ENCODE results near the gene STYK1. TPM values are rescaled to one million over a fixed set of nuclear protein-coding genes. Genes with fewer than 3 reads are reported as not detected.

STYK1 gene
- total and polyA plus RNA-seq, 10 of the 15 experiments (the other 5 are each of a cell fraction or from before 2014, with no cell fraction given) = 0.62 to 1.2 (median 0.82) TPM; not detected in 1

- ChIA-PET SMC1A (ENCODE audit: uncharacterized antibody, unreplicated experiment) (no interaction called here), CTCF (no interaction called here), RAD21 (ENCODE audit: unreplicated experiment) (no interaction called here), POLR2A (interaction anchor here (0.5 kb wide), 1 partner anchor 14 kb away, joined by 6 read pairs; no protein-coding TSS in a partner anchor)
- DNase-seq (ENCODE audit: low read depth, low spot score) = no peak
- intact Hi-C loops (cut with micrococcal nuclease; ENCODE audit: unreplicated experiment) (no loop called here), in situ Hi-C loops (cut with MboI) (no loop called here)
- no peak overlapping the region for H3K4me2 ChIP-seq (ENCODE audit: control insufficient read depth, insufficient read depth)
- WGBS (ENCODE audit: insufficient coverage, insufficient replicate concordance, low lambda C conversion rate, missing lambda C conversion rate) = 78% methylated on average over 4 of the region's 4 CpGs
- no peak for ATAC-seq
- H3K4me3 ChIP-seq = no peak overlapping the region
- no peaks in the 10 kb centered on the region for H3K4me1 ChIP-seq (ENCODE audit: control insufficient read depth, insufficient read depth, low read length)
- FAIRE-seq = no peak
- no peaks in the 10 kb centered on the region for H3K27me3 ChIP-seq (replicated peaks in 1 of 2; ENCODE audit: control insufficient read depth in 2 of 2, insufficient read depth in 2 of 2, low read length in 1 of 2)
- no peak for TF ChIP-seq MYB (IDR thresholded peaks at IDR 0.05; ENCODE audit: borderline replicate concordance, low read depth, low read length)
- TF ChIP-seq PRDM15 (CRISPR knock-in tag; IDR thresholded peaks at IDR 0.05) = no peak
- TF ChIP-seq TAF1 (IDR thresholded peaks at IDR 0.05; ENCODE audit: borderline replicate concordance, low read depth, low read length) = no peak
- TF ChIP-seq GATAD2B (conservative IDR thresholded peaks at IDR 0.05; ENCODE audit: low read depth) = no peak
- peaks cover 0 to 29% of the 10 kb centered on the region in 2 experiments; a peak in 3 of 4 replicates for H3K36me3 ChIP-seq (ENCODE audit: control insufficient read depth in 2 of 2, insufficient read depth in 2 of 2, low read length in 1 of 2)
- H4K20me1 ChIP-seq (ENCODE audit: control insufficient read depth, insufficient read depth) = no peaks in the 10 kb centered on the region
- H3K9ac ChIP-seq (ENCODE audit: control insufficient read depth, insufficient read depth, low read length) = no peak overlapping the region
- no peaks in the 10 kb centered on the region for H3K9me3 ChIP-seq (replicated peaks; ENCODE audit: control insufficient read depth, insufficient read depth, low read length)
- no peak overlapping the region for H3K27ac ChIP-seq (ENCODE audit: control insufficient read depth, insufficient read depth)
- H3K79me2 ChIP-seq (ENCODE audit: control insufficient read depth, insufficient read depth, low read length) = peaks cover 43% of the 10 kb centered on the region
- BruUV-seq (replicated peaks) = no TSS peak
- H2AFZ ChIP-seq (ENCODE audit: control insufficient read depth, low read depth, low read length) = no peak overlapping the region
These were observed 42.4 kb upstream of the STYK1 start for GRCh38 chr12:10716277-10716676.

All from GM12878 (cell line).